ENCODE measurements around the gene ARHGEF37. TPM values are rescaled to one million over a fixed set of nuclear protein-coding genes. Genes with fewer than 3 reads are reported as not detected.
"Not testable (repeated sequence)": the region's sequence is repeated elsewhere in the genome, so short reads cannot be mapped to it uniquely, and the experiment has no call there.

ARHGEF37 gene
- 4.5 TPM for polyA plus RNA-seq
- long read RNA-seq, donor 1 = 0 reads
- long read RNA-seq, donor 2, partial matches to known transcripts = 8 of 8 reads
- long read RNA-seq, donor 2, other reads (novel, unspliced or antisense) = 0 of 8 reads
- long read RNA-seq, donor 3, full-length matches to known transcripts = 1 of 1 reads
- long read RNA-seq, donor 3, partial matches to known transcripts = 0 of 1 reads
- long read RNA-seq, donor 3, other reads (novel, unspliced or antisense) = 0 of 1 reads
- long read RNA-seq, donor 4 = 0 reads
- long read RNA-seq, donor 5 = 0 reads
- long read RNA-seq, donor 6 = 0 reads
- long read RNA-seq, donor 7 = 0 reads
- long read RNA-seq, donor 8, full-length matches to known transcripts = 1 of 1 reads
- long read RNA-seq, donor 8, partial matches to known transcripts = 0 of 1 reads
- long read RNA-seq, donor 8, other reads (novel, unspliced or antisense) = 0 of 1 reads
- long read RNA-seq, donor 9, full-length matches to known transcripts = 1 of 1 reads
- long read RNA-seq, donor 9, partial matches to known transcripts = 0 of 1 reads
- long read RNA-seq, donor 9, other reads (novel, unspliced or antisense) = 0 of 1 reads
- long read RNA-seq, donor 10 = 0 reads
- long read RNA-seq, donor 11 = 0 reads

GRCh38 chr5:149581192-149581861, at the start of gene ARHGEF37:
Gene ARHGEF37 (plus strand): TSS chr5:149581498. CDS start chr5:149597770, 16,272 bp downstream.
- DNase-seq = peak; percentile 72 to 89
- no peaks in the 10 kb centered on the region for H3K36me3 ChIP-seq (ENCODE audit: control insufficient read depth, insufficient read depth, low read length)
- peak within 1 kb of the TSS; percentile 59 for H3K27ac ChIP-seq (ENCODE audit: low read length)
- H3K9me3 ChIP-seq (ENCODE audit: control insufficient read depth, low read depth, low read length) = no peaks in the 10 kb centered on the region
- WGBS (ENCODE audit: insufficient coverage, low lambda C conversion rate) = no CpG with 5 or more reads among the region's 56 CpGs
- H3K4me3 ChIP-seq (ENCODE audit: low read length) = peak within 1 kb of the TSS; percentile 62
- peaks cover 6% of the 10 kb centered on the region for H3K4me1 ChIP-seq (ENCODE audit: control insufficient read depth, insufficient read depth, low read length)
- H3K27me3 ChIP-seq (ENCODE audit: control insufficient read depth, insufficient read depth, low read length) = no peaks in the 10 kb centered on the region

GRCh38 chr5:149532413-149532812, 48.9 kb upstream of the ARHGEF37 start:
- no peak for DNase-seq
- Histone ChIP-seq H3K36me3 (ENCODE audit: control insufficient read depth, insufficient read depth, low read length) (peaks cover 10% of the 10 kb centered on the region), H3K4me3 (ENCODE audit: low read length) (no peak overlapping the region), H3K4me1 (ENCODE audit: control insufficient read depth, insufficient read depth, low read length) (no peaks in the 10 kb centered on the region), H3K27me3 (ENCODE audit: control insufficient read depth, insufficient read depth, low read length) (no peaks in the 10 kb centered on the region), H3K27ac (ENCODE audit: low read length) (no peak overlapping the region), H3K9me3 (ENCODE audit: control insufficient read depth, low read depth, low read length) (no peaks in the 10 kb centered on the region)
- WGBS (ENCODE audit: insufficient coverage, low lambda C conversion rate) = no CpG with 5 or more reads among the region's 7 CpGs

DNA sequence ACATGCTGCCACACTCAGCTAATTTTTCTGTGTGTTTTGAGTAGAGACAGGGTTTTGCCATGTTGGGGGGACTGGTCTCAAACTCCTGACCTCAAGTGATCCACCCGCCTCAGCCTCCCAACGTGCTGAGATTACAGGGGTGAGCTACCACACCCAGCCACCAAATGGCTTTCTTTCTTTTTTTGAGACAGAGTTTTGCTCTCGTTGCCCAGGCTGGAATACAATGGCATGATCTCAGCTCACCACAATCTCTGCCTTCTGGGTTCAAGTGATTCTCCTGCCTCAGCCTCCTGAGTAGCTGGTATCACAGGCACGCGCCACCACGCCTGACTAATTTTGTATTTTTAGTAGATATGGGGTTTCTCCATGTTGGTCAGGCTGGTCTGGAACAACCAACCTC, 45.5 kb upstream of the ARHGEF37 start:
- H3K4me3 ChIP-seq (ENCODE audit: low read length); H3K27ac ChIP-seq (ENCODE audit: low read length); DNase-seq; H3K9me3 ChIP-seq (ENCODE audit: control insufficient read depth, low read depth, low read length); H3K4me1 ChIP-seq (ENCODE audit: control insufficient read depth, insufficient read depth, low read length); H3K27me3 ChIP-seq (ENCODE audit: control insufficient read depth, insufficient read depth, low read length): not testable (repeated sequence)
- H3K36me3 ChIP-seq (ENCODE audit: control insufficient read depth, insufficient read depth, low read length) = peaks cover 21% of the 10 kb centered on the region
- WGBS (ENCODE audit: insufficient coverage, low lambda C conversion rate) = 100% methylated on average over 1 of the region's 6 CpGs

DNA sequence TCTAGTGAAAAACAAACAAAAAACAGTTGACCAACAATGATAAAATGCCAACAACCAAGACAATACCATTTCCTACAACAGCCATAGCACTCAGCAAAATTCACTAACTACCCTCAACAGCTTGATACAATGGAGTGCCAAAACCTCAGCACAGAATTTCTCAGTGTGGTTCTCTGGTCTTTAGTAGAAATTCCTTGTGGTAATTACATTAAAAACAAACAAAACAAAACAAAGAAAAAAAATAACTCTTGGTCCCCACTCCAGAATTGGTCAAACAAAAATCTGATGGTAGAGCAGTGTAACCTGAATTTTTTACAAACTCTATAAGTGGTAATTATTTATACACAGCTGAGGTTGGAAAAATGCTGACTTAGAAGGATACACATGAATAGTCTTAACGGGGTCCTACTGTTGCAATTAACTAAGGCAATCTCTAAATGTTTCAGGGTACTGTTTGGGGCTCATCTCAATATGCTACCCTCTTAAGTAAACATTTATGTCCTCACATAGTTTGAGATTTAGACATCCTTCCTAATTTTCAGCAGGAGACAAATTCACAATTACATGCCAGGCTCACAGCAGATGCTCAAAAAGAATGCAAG, 43.8 kb upstream of the ARHGEF37 start:
- 100% methylated on average over 1 of the region's 1 CpG for WGBS (ENCODE audit: insufficient coverage, low lambda C conversion rate)
- H3K9me3 ChIP-seq (ENCODE audit: control insufficient read depth, low read depth, low read length) = no peaks in the 10 kb centered on the region
- no peak for DNase-seq
- no peaks in the 10 kb centered on the region for H3K27me3 ChIP-seq (ENCODE audit: control insufficient read depth, insufficient read depth, low read length)
- no peak overlapping the region for H3K27ac ChIP-seq (ENCODE audit: low read length)
- H3K4me3 ChIP-seq (ENCODE audit: low read length) = no peak overlapping the region
- H3K36me3 ChIP-seq (ENCODE audit: control insufficient read depth, insufficient read depth, low read length) = peaks cover 20% of the 10 kb centered on the region
- H3K4me1 ChIP-seq (ENCODE audit: control insufficient read depth, insufficient read depth, low read length) = no peaks in the 10 kb centered on the region

DNA sequence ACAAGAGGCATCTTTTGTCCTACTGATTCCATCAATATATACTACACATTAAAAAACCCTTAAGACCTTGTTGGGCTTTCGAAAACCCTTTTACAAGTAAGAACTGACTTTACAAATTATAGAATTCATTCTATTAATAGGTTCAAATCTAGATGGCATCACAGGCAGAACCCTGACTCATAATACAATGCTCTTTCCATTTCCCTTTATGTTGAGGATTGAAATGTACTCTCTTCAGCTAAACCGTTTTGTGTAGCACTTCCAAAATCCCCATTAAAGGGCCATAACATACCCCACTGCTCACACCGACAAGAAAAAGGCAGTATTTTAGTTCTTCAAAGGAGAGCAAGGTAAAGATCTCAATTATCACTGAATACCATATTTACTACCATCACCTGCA, 41.2 kb upstream of the ARHGEF37 start:
- Histone ChIP-seq H3K9me3 (ENCODE audit: control insufficient read depth, low read depth, low read length) (no peaks in the 10 kb centered on the region), H3K4me1 (ENCODE audit: control insufficient read depth, insufficient read depth, low read length) (peaks cover 16% of the 10 kb centered on the region), H3K27ac (ENCODE audit: low read length) (no peak overlapping the region), H3K36me3 (ENCODE audit: control insufficient read depth, insufficient read depth, low read length) (peaks cover 36% of the 10 kb centered on the region), H3K4me3 (ENCODE audit: low read length) (no peak overlapping the region), H3K27me3 (ENCODE audit: control insufficient read depth, insufficient read depth, low read length) (no peaks in the 10 kb centered on the region)
- DNase-seq = no peak
- 40% methylated on average over 1 of the region's 3 CpGs for WGBS (ENCODE audit: insufficient coverage, low lambda C conversion rate)

GRCh38 chr5:149541893-149542292, 39.4 kb upstream of the ARHGEF37 start:
- Histone ChIP-seq H3K4me1 (ENCODE audit: control insufficient read depth, insufficient read depth, low read length) (peaks cover 18% of the 10 kb centered on the region), H3K27ac (ENCODE audit: low read length) (no peak overlapping the region), H3K27me3 (ENCODE audit: control insufficient read depth, insufficient read depth, low read length) (no peaks in the 10 kb centered on the region), H3K36me3 (ENCODE audit: control insufficient read depth, insufficient read depth, low read length) (peaks cover 44% of the 10 kb centered on the region), H3K4me3 (ENCODE audit: low read length) (no peak overlapping the region), H3K9me3 (ENCODE audit: control insufficient read depth, low read depth, low read length) (no peaks in the 10 kb centered on the region)
- no CpG with 5 or more reads among the region's 6 CpGs for WGBS (ENCODE audit: insufficient coverage, low lambda C conversion rate)
- no peak for DNase-seq

DNA sequence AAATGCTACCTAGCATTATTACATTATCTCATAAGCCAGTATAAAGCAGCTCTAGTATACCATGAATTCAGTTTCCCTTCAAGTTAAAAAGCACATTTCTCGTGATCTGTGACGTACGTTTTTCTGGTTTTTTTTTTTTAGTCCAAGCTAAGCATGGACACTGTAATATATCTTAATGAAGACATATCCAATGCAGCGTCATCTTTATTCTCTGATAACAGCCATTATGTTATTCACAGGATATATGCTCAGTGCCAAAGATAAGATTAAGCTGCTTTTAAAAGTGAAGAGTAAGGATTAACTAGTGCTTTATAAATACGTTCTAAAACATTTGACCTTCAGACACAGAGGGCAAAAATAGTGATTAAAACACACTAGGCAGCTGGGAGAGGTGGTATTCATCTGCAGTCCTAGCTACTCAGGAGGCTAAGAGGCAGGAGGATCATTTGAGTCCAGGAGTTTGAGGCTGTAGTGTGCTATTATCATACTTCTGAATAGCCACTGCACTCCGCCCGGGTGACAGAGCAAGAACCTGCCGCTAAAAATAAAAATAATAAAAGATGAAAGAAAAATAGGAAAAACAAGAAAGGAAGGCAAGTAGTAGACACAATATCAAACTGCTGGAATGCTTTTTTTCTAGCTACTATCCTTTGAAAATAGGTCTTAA, 37.8 kb upstream of the ARHGEF37 start:
- 28% methylated on average over 6 of the region's 8 CpGs for WGBS (ENCODE audit: insufficient coverage, low lambda C conversion rate)
- Histone ChIP-seq H3K4me1 (ENCODE audit: control insufficient read depth, insufficient read depth, low read length) (peaks cover 30% of the 10 kb centered on the region), H3K4me3 (ENCODE audit: low read length) (no peak overlapping the region), H3K9me3 (ENCODE audit: control insufficient read depth, low read depth, low read length) (no peaks in the 10 kb centered on the region), H3K27me3 (ENCODE audit: control insufficient read depth, insufficient read depth, low read length) (no peaks in the 10 kb centered on the region), H3K27ac (ENCODE audit: low read length) (peak overlapping the region; percentile 53), H3K36me3 (ENCODE audit: control insufficient read depth, insufficient read depth, low read length) (peaks cover 48% of the 10 kb centered on the region)
- peak in 1 of 2 donors; percentile 48 for DNase-seq

DNA sequence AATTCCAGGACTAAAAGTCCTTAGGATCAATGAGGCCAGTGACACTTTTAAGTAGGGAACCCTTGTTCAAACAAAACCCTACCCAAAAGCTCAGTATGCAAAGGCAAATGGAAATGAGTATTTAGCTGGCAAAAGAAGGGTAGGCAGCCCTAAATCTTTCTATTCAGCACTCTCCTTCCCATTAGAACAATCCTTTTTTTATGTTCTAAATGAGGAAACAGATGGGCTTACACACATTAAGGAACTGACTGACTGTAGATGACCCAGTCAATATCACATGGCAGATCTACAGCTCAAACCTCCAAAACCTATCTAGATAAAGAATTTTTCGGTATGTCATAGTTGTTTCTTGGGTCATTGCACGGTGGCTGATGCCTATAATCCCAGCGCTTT, 37.3 kb upstream of the ARHGEF37 start:
- WGBS (ENCODE audit: insufficient coverage, low lambda C conversion rate) = no CpG with 5 or more reads among the region's 3 CpGs
- peaks cover 30% of the 10 kb centered on the region for H3K4me1 ChIP-seq (ENCODE audit: control insufficient read depth, insufficient read depth, low read length)
- peaks cover 49% of the 10 kb centered on the region for H3K36me3 ChIP-seq (ENCODE audit: control insufficient read depth, insufficient read depth, low read length)

DNA sequence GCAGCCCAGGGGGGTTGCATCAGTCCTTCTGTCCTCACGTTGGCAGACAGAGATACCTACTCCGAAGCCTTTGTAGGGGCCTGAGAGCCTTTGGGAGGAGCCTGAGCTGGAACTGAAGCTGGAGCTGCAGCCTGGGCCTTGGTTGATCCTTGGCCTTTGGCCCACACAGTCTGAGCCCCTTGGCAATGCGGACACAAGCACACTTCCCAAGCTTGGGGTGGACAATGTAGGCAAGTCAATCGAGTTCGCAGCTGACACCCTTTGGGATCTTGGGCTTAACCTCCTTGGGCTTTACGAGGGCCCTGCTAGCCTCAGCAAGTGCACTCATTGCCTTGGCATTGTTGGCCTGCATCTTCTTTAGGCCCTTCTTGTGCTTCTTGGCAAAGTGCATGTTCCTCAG, 36.0 kb upstream of the ARHGEF37 start:
- Histone ChIP-seq H3K9me3 (ENCODE audit: control insufficient read depth, low read depth, low read length) (no peaks in the 10 kb centered on the region), H3K36me3 (ENCODE audit: control insufficient read depth, insufficient read depth, low read length) (peaks cover 48% of the 10 kb centered on the region), H3K27ac (ENCODE audit: low read length) (no peak overlapping the region), H3K4me1 (ENCODE audit: control insufficient read depth, insufficient read depth, low read length) (peaks cover 30% of the 10 kb centered on the region), H3K4me3 (ENCODE audit: low read length) (no peak overlapping the region), H3K27me3 (ENCODE audit: control insufficient read depth, insufficient read depth, low read length) (no peaks in the 10 kb centered on the region)
- no peak for DNase-seq
- no CpG with 5 or more reads among the region's 6 CpGs for WGBS (ENCODE audit: insufficient coverage, low lambda C conversion rate)

More for the DNA sequence above, 37.3 kb upstream of the ARHGEF37 start:
- DNase-seq = no peak
- Histone ChIP-seq H3K9me3 (ENCODE audit: control insufficient read depth, low read depth, low read length) (no peaks in the 10 kb centered on the region), H3K27me3 (ENCODE audit: control insufficient read depth, insufficient read depth, low read length) (no peaks in the 10 kb centered on the region), H3K4me3 (ENCODE audit: low read length) (no peak overlapping the region), H3K27ac (ENCODE audit: low read length) (peak overlapping the region; percentile 2)

- no peaks in the 10 kb centered on the region for H3K9me3 ChIP-seq (ENCODE audit: control insufficient read depth, low read depth, low read length)
- H3K27ac ChIP-seq (ENCODE audit: low read length) = no peak overlapping the region
- DNase-seq = peak in 1 of 2 donors; percentile 53
- no peak overlapping the region for H3K4me3 ChIP-seq (ENCODE audit: low read length)
- H3K36me3 ChIP-seq (ENCODE audit: control insufficient read depth, insufficient read depth, low read length) = peaks cover 43% of the 10 kb centered on the region
- no peaks in the 10 kb centered on the region for H3K27me3 ChIP-seq (ENCODE audit: control insufficient read depth, insufficient read depth, low read length)
- H3K4me1 ChIP-seq (ENCODE audit: control insufficient read depth, insufficient read depth, low read length) = peaks cover 30% of the 10 kb centered on the region
Measured at GRCh38 chr5:149546974-149547373, 34.3 kb upstream of the ARHGEF37 start.

Measured in large intestine (tissue), 12 donors.